PFSK-1 (cell line): ENCODE measurements around the gene RYR1.

Source experiments
- FOXP2 ChIP-seq: optimal IDR thresholded peaks from 2 replicates; pipeline ENCODE3; 2011; ENCODE audit warnings: borderline replicate concordance, control low read depth, inconsistent platforms; ENCODE audit not compliant: insufficient read depth; ENCODE audit errors: extremely low read length, extremely low read depth
- REST ChIP-seq, 2 experiments: IDR thresholded peaks; 2 replicates each; pipeline versions ENCODE4 v1.6.1 to v1.8.0; 2011 to 2012; ENCODE audit warnings: low read depth in 2 of 2, low read length in 2 of 2, control low read depth in 1 of 2, inconsistent platforms in 1 of 2, mild to moderate bottlenecking in 1 of 2, moderate library complexity in 1 of 2; ENCODE audit not compliant: insufficient read depth in 1 of 2

- TF ChIP-seq FOXP2 (no peak), REST (IDR thresholded peaks at IDR 0.05; ENCODE audit: insufficient read depth in 1 of 2, low read depth in 2 of 2, low read length in 2 of 2) (no peak)
These were observed 99.4 kb downstream of the RYR1 start for GRCh38 chr19:38532939-38533338.
